Dedifferentiated amniotic fluid mesenchymal stem cell (primary cell): ENCODE measurements around the gene IQSEC1.

Experiments
- DNase-seq: peaks from one replicate; pipeline ENCODE4 v3.0.0-alpha.2; 2016; ENCODE audit errors: extremely low spot score

The IQSEC1 gene

GRCh38 chr3:12969486-12969885 is 103.7 kb downstream of the IQSEC1 start:
- no peak for DNase-seq

GRCh38 chr3:12968541-12968940 is 104.7 kb downstream of the IQSEC1 start:
- DNase-seq = no peak

GRCh38 chr3:12967606-12968351 is 105.5 kb downstream of the IQSEC1 start:
- DNase-seq = peak; percentile 74

GRCh38 chr3:12966847-12967605 is 106.2 kb downstream of the IQSEC1 start:
- DNase-seq = no peak

- DNase-seq = no peak
Measured at GRCh38 chr3:12965999-12966846, 107.0 kb downstream of the IQSEC1 start.

- no peak for DNase-seq
Measured at GRCh38 chr3:12964711-12965612, 108.3 kb downstream of the IQSEC1 start.

- no peak for DNase-seq
Measured at GRCh38 chr3:12963922-12964701, 109.1 kb downstream of the IQSEC1 start.

- DNase-seq = no peak
Measured at GRCh38 chr3:12963231-12963896, 109.9 kb downstream of the IQSEC1 start.

- DNase-seq = no peak
Measured at GRCh38 chr3:12962292-12962691, 110.9 kb downstream of the IQSEC1 start.

GRCh38 chr3:12961697-12962036 is 111.6 kb downstream of the IQSEC1 start:
- no peak for DNase-seq

GRCh38 chr3:12961007-12961696 is 112.1 kb downstream of the IQSEC1 start:
- no peak for DNase-seq

GRCh38 chr3:12960497-12960896 is 112.7 kb downstream of the IQSEC1 start:
- no peak for DNase-seq

- DNase-seq = no peak
Measured at GRCh38 chr3:12959838-12960378, 113.3 kb downstream of the IQSEC1 start.

GRCh38 chr3:12959410-12959809 is 113.8 kb downstream of the IQSEC1 start:
- no peak for DNase-seq

GRCh38 chr3:12957824-12958792 is 115.1 kb downstream of the IQSEC1 start:
- no peak for DNase-seq

- no peak for DNase-seq
Measured at GRCh38 chr3:12957339-12957738, 115.9 kb downstream of the IQSEC1 start.

GRCh38 chr3:12956316-12956660 is 116.9 kb downstream of the IQSEC1 start:
- no peak for DNase-seq
